Immature natural killer cell (primary cell): ENCODE results near the gene SORCS2. TPM values are rescaled to one million over a fixed set of nuclear protein-coding genes. Genes with fewer than 3 reads are reported as not detected.

Source experiments
- DNase-seq, 3 donors: peaks; one replicate each; pipeline ENCODE4 v3.0.0; 2022; ENCODE audit warnings: mixed read lengths in 1 of 3
- H3K27ac Mint-ChIP-seq, 6 donors: one replicate each; pipeline ENCODE4 v1.8.0; 2020; ENCODE audit warnings: mixed read lengths in 6 of 6, mild to moderate bottlenecking in 5 of 6, inconsistent platforms in 4 of 6, moderate library complexity in 3 of 6
- H3K27me3 Mint-ChIP-seq, 3 donors: one replicate each; pipeline ENCODE4 v1.8.0; 2020 to 2021; ENCODE audit warnings: low read depth in 3 of 3, mild to moderate bottlenecking in 3 of 3, mixed read lengths in 3 of 3, moderate library complexity in 3 of 3, inconsistent platforms in 1 of 3
- H3K36me3 Mint-ChIP-seq, 3 donors: one replicate each; pipeline ENCODE4 v1.8.0; 2020; ENCODE audit warnings: mixed read lengths in 3 of 3, inconsistent platforms in 2 of 3, mild to moderate bottlenecking in 2 of 3
- H3K4me1 Mint-ChIP-seq, 2 donors: one replicate each; pipeline ENCODE4 v1.8.0; 2020; ENCODE audit warnings: inconsistent platforms in 2 of 2, mild to moderate bottlenecking in 2 of 2, mixed read lengths in 2 of 2, moderate library complexity in 1 of 2
- H3K4me3 Mint-ChIP-seq, 5 donors: one replicate each; pipeline ENCODE4 v1.8.0; 2020; ENCODE audit warnings: mild to moderate bottlenecking in 5 of 5, mixed read lengths in 5 of 5, inconsistent platforms in 3 of 5, moderate library complexity in 3 of 5
- H3K9me3 Mint-ChIP-seq, 6 donors: one replicate each; pipeline ENCODE4 v1.8.0; 2020; ENCODE audit warnings: mild to moderate bottlenecking in 6 of 6, mixed read lengths in 6 of 6, inconsistent platforms in 4 of 6, moderate library complexity in 3 of 6
- polyA plus RNA-seq, 3 donors: library from polyadenylated mRNA; unstranded; fragments of 300-500 nt; fragmentation: Illumina TruSeq; gene quantifications; one replicate each; pipeline ENCODE4 v1.2.3, GENCODE V29; 2021

Gene SORCS2
- polyA plus RNA-seq, 3 donors from 2014 or later = 0.04 to 0.16 TPM; not detected in 1

- no peaks in the 10 kb centered on the region for H3K9me3 Mint-ChIP-seq
- H3K27me3 Mint-ChIP-seq = peaks cover 0 to 5% (median 0%) of the 10 kb centered on the region in 3 donors
- no peaks in the 10 kb centered on the region for H3K4me1 Mint-ChIP-seq
- no peak for DNase-seq
- H3K27ac Mint-ChIP-seq = no peak overlapping the region
- no peak overlapping the region for H3K4me3 Mint-ChIP-seq
- peaks cover 16 to 28% (median 26%) of the 10 kb centered on the region in 3 donors for H3K36me3 Mint-ChIP-seq
Measured at GRCh38 chr4:7774301-7775294, 582.3 kb downstream of the SORCS2 start.

- Mint-ChIP-seq H3K9me3 (no peaks in the 10 kb centered on the region), H3K27ac (no peak overlapping the region), H3K4me3 (no peak overlapping the region), H3K27me3 (peaks cover 0 to 5% (median 2%) of the 10 kb centered on the region in 3 donors), H3K36me3 (peaks cover 11 to 24% (median 22%) of the 10 kb centered on the region in 3 donors), H3K4me1 (no peaks in the 10 kb centered on the region)
- DNase-seq = no peak
Measured at GRCh38 chr4:7775396-7775795, 583.1 kb downstream of the SORCS2 start.

- Mint-ChIP-seq H3K27ac (no peak overlapping the region), H3K4me1 (peaks cover 15 to 16% of the 10 kb centered on the region in 2 donors), H3K36me3 (peaks cover 7 to 17% (median 12%) of the 10 kb centered on the region in 3 donors), H3K27me3 (peaks cover 0 to 2% (median 2%) of the 10 kb centered on the region in 3 donors), H3K9me3 (no peaks in the 10 kb centered on the region), H3K4me3 (no peak overlapping the region)
- no peak for DNase-seq
Measured at GRCh38 chr4:7777017-7777710, 584.8 kb downstream of the SORCS2 start.

GRCh38 chr4:7777871-7778509 is 585.7 kb downstream of the SORCS2 start:
- H3K9me3 Mint-ChIP-seq = no peaks in the 10 kb centered on the region
- H3K36me3 Mint-ChIP-seq = peaks cover 4 to 12% (median 10%) of the 10 kb centered on the region in 3 donors
- no peak for DNase-seq
- H3K4me3 Mint-ChIP-seq = no peak overlapping the region
- peaks cover 21 to 23% of the 10 kb centered on the region in 2 donors for H3K4me1 Mint-ChIP-seq
- no peak overlapping the region for H3K27ac Mint-ChIP-seq
- H3K27me3 Mint-ChIP-seq = peaks cover 0 to 2% (median 2%) of the 10 kb centered on the region in 3 donors

GRCh38 chr4:7778510-7779431 is 586.4 kb downstream of the SORCS2 start:
- Mint-ChIP-seq H3K4me3 (no peak overlapping the region), H3K27ac (no peak overlapping the region), H3K4me1 (peaks cover 23 to 27% of the 10 kb centered on the region in 2 donors), H3K9me3 (no peaks in the 10 kb centered on the region), H3K36me3 (peaks cover 3 to 8% (median 3%) of the 10 kb centered on the region in 3 donors), H3K27me3 (peaks cover 0 to 4% (median under 1%) of the 10 kb centered on the region in 3 donors)
- no peak for DNase-seq

GRCh38 chr4:7779432-7779768 is 587.1 kb downstream of the SORCS2 start:
- Mint-ChIP-seq H3K36me3 (peaks cover 3 to 8% (median 3%) of the 10 kb centered on the region in 3 donors), H3K4me1 (peaks cover 23 to 27% of the 10 kb centered on the region in 2 donors), H3K27ac (peak overlapping the region in 1 of 6 donors; percentile 67), H3K4me3 (no peak overlapping the region), H3K27me3 (peaks cover 0 to 4% (median 0%) of the 10 kb centered on the region in 3 donors), H3K9me3 (no peaks in the 10 kb centered on the region)
- DNase-seq = no peak

- Mint-ChIP-seq H3K4me3 (peak overlapping the region in 4 of 5 donors; percentile 13 to 57 (median 27)), H3K4me1 (peaks cover 23 to 27% of the 10 kb centered on the region in 2 donors), H3K27me3 (peaks cover 0 to 4% (median 0%) of the 10 kb centered on the region in 3 donors), H3K36me3 (peaks cover 3 to 8% (median 3%) of the 10 kb centered on the region in 3 donors), H3K27ac (peak overlapping the region in 3 of 6 donors; percentile 32 to 77 (median 41)), H3K9me3 (no peaks in the 10 kb centered on the region)
- DNase-seq = no peak
Measured at GRCh38 chr4:7780751-7781348, 588.5 kb downstream of the SORCS2 start.

GRCh38 chr4:7781366-7781765 is 589.0 kb downstream of the SORCS2 start:
- Mint-ChIP-seq H3K27me3 (peaks cover 0 to 4% (median 0%) of the 10 kb centered on the region in 3 donors), H3K4me3 (peak overlapping the region; percentile 13 to 57 (median 51)), H3K9me3 (no peaks in the 10 kb centered on the region), H3K36me3 (peaks cover 3 to 7% (median 3%) of the 10 kb centered on the region in 3 donors), H3K4me1 (peaks cover 23 to 27% of the 10 kb centered on the region in 2 donors), H3K27ac (peak overlapping the region in 5 of 6 donors; percentile 32 to 83 (median 41))
- DNase-seq = no peak

- H3K4me1 Mint-ChIP-seq = peaks cover 23 to 27% of the 10 kb centered on the region in 2 donors
- H3K9me3 Mint-ChIP-seq = no peaks in the 10 kb centered on the region
- DNase-seq = no peak
- peaks cover under 1 to 4% (median 3%) of the 10 kb centered on the region in 3 donors for H3K36me3 Mint-ChIP-seq
- peak overlapping the region in 2 of 5 donors; percentile 36 for H3K4me3 Mint-ChIP-seq
- H3K27ac Mint-ChIP-seq = no peak overlapping the region
- peaks cover 0 to 4% (median 0%) of the 10 kb centered on the region in 3 donors for H3K27me3 Mint-ChIP-seq
Measured at GRCh38 chr4:7781993-7782392, 589.7 kb downstream of the SORCS2 start.

- Mint-ChIP-seq H3K4me1 (peaks cover 23 to 27% of the 10 kb centered on the region in 2 donors), H3K36me3 (peaks cover 0 to 4% (median 3%) of the 10 kb centered on the region in 3 donors), H3K9me3 (no peaks in the 10 kb centered on the region), H3K27me3 (peaks cover 0 to 4% (median 0%) of the 10 kb centered on the region in 3 donors), H3K27ac (peak overlapping the region in 1 of 6 donors; percentile 23), H3K4me3 (no peak overlapping the region)
- DNase-seq = no peak
Measured at GRCh38 chr4:7782783-7783182, 590.4 kb downstream of the SORCS2 start.

- DNase-seq = no peak
- peaks cover 23 to 27% of the 10 kb centered on the region in 2 donors for H3K4me1 Mint-ChIP-seq
- peak overlapping the region in 5 of 6 donors; percentile 2 to 70 (median 36) for H3K27ac Mint-ChIP-seq
- H3K9me3 Mint-ChIP-seq = no peaks in the 10 kb centered on the region
- H3K4me3 Mint-ChIP-seq = peak overlapping the region in 2 of 5 donors; percentile 23 to 59
- peaks cover 0 to 4% (median 0%) of the 10 kb centered on the region in 3 donors for H3K27me3 Mint-ChIP-seq
- H3K36me3 Mint-ChIP-seq = peaks cover 0 to 4% (median 3%) of the 10 kb centered on the region in 3 donors
Measured at GRCh38 chr4:7783541-7783940, 591.2 kb downstream of the SORCS2 start.
